ENCODE results near the gene TSPAN5.

TSPAN5 gene

GRCh38 chr4:98514741-98515469, 143.5 kb downstream of the TSPAN5 start:
- peak; percentile 25 for DNase-seq

- no peak for DNase-seq
Observed at GRCh38 chr4:98512918-98513317, 145.5 kb downstream of the TSPAN5 start.

DNA sequence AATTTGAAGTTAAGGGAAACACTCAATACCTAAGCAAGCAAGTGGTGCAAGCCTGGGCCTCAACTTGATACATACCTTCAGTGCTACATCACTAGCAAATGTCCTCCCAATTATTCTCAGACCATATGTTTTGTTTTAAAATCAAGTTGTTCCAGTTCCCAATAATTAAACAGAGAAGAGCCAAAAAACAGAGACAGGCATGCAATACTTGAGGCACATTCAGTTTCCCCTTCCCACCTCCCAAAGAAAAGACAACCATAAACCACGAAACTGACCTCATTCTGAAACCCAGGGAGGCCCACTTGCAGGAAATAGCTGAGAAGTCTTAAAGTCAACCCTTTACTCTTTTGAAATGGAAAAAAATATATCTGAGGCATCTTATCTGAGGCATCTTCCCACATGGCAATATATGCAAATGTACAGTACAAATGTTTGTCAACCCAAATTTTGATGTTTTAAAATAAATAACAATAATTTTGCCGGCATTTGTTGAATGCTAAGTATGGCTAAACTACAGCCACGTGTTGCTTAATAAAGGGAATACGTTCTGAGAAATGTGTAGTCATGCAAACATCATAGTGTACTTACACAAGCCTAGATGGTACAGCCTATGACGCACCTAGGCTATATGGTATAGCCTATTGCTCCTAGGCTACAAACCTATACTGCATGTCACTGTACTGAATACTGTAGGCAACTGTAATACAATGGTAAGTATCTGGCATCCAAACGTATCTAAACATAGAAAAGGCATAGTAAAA, 147.5 kb downstream of the TSPAN5 start:
- DNase-seq: peak; percentile 83

GRCh38 chr4:98510340-98510739, 148.1 kb downstream of the TSPAN5 start:
- DNase-seq: no peak

DNA sequence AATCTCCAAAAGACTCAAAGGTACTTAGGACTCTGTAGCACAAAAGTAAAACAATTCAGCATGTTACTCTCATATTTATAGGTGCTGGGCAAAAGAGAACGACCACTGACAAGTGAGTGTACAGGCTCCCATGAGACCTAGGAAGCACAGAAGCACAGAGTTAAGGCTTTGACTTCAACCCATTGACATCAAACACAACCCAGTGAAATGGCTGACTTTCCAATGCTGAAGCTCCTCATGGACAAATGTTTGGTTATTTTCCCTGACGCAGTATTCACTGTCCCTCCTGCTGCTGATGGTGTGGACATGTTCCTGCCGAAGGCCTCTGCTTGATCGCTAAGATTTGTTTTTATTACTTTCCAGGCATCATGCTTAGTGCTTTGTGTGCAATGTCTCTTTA, 148.7 kb downstream of the TSPAN5 start:
- DNase-seq: no peak

GRCh38 chr4:98508829-98509598, 149.4 kb downstream of the TSPAN5 start:
- DNase-seq: no peak

DNA sequence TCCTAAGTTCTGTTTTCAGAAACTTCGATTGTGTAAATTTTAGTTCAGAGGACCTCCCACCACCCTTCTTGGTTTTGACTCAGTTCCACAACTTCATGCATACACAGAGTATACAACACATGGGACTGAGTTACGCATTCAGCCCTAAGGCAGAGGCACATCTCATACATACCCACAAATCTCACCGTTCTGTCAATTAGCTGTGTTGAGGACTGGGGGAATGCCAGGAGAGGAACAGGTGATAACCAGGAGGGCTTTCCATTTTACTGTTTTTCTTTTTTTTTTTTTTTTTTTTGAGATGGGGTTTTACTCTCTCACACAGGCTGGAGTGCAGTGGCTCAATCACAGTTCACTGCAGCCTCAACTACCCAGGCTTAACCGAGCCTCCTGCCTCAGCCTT, 150.2 kb downstream of the TSPAN5 start:
- DNase-seq: no peak

- no peak for DNase-seq
Observed at GRCh38 chr4:98507299-98507698, 151.1 kb downstream of the TSPAN5 start.

GRCh38 chr4:98506462-98507132, 151.8 kb downstream of the TSPAN5 start:
- no peak for DNase-seq

GRCh38 chr4:98505992-98506391, 152.4 kb downstream of the TSPAN5 start:
- no peak for DNase-seq

GRCh38 chr4:98504091-98504490, 154.3 kb downstream of the TSPAN5 start:
- no peak for DNase-seq

DNA sequence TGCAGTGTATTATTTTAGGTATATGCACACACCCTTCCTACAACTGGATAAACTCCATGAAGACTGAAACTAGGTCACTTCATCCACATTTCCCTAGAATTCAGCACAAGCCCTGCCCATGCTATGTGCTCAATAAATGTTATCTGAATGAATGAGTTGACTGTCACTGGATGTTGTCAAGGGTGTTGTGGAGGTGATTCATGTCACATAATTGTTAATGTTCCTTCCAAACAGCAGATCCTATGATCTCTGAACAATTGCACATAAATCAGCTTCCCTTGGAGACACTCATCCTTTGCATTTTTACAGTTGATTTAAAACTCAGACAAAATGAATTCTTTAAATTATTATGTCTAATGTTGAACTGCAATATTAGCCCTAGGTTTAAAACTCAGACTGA, 154.7 kb downstream of the TSPAN5 start:
- no peak for DNase-seq

DNA sequence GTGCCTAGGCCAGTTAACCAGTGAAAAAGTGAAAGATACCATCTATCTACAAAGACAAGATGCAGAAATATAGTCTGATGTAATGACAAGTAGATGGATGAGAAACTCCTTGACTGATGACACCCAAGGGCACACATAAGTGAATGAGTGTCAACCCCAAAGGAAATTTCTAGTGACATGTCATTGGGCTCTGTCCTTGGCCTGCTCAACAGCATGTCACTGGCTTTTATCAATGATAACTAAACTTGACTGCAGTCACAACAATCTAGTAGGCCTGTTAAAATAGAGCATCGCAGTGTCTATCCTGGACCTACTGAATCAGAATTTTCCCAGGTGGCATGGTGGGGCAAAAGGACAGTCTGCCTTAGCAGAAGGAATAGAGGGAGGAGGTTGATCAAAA, 155.8 kb downstream of the TSPAN5 start:
- no peak for DNase-seq

DNA sequence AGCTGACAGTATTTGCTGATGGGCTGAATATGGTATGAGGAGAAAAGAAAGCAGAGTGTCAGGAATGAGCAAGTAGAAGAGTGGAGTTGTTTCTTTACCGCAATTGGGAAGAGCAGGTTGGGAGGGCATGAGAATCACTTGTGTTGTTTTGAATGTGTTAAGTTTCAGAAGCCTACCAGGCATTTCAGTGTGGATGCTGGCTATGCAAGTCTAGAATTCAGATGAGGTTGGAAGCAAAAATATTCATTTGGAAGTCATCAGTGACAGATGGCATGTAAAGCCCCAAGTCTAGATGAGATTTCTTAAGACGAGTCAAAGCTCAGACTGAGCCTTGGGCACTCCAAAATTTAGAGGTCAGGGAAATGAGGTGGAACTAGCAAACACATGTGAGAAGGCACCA, 156.4 kb downstream of the TSPAN5 start:
- DNase-seq: no peak

DNA sequence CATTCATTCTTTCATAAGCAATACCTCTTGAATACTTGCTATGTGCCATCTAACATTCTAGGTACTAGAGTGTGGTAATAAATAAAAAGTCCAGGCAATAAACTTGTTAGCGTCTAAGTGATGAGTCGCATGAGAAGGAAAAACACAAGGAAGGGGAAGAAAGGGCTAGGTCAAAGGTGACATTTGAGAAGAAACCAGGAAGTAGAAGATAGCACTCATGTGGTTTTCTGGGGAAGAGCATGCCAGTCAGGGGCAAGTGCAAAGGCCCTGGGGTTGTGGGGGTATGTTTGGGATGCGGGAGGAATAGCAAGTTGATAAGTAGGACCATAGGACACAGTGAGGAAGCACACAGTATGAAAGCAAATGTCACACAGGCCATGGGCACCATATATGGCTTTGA, 157.0 kb downstream of the TSPAN5 start:
- DNase-seq: no peak

GRCh38 chr4:98498774-98499173, 159.6 kb downstream of the TSPAN5 start:
- no peak for DNase-seq

DNA sequence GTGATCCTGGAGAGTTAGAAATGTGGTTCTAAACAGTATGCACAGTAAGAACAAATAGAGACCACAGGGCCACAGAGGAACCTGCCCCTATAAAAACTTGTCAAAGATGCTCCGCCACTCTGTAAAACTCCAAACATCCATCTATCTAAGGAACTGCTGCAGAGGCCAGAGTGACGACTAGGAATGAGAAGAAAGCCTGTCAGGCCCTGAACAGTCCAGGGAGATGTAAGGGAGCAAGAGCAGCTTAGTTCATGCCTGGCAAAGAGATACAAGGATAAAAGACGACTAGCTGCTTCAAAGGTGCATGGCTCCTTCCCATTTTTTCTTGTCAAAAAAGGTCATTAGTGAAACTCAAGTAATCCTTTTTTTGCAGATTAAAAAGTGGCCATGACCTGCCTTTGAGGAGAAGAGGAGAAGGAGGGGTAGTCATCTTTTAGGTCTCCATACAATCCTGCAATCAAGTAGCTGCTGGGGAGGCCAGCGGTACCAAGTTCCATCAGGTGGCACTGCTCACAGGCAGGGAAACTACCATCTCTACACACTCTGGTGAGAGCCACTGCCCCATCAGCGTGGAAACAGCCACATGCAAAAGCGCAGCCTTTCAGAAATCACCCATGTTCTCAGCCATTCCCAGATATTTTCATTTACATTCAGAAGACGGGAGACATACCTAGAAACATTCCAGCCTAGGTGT, 162.1 kb downstream of the TSPAN5 start:
- no peak for DNase-seq

- DNase-seq: peak; percentile 53
Observed at GRCh38 chr4:98493296-98493695, 165.1 kb downstream of the TSPAN5 start.

- DNase-seq: no peak
Observed at GRCh38 chr4:98491899-98492559, 166.4 kb downstream of the TSPAN5 start.

- DNase-seq: no peak
Observed at GRCh38 chr4:98490251-98490650, 168.2 kb downstream of the TSPAN5 start.

DNA sequence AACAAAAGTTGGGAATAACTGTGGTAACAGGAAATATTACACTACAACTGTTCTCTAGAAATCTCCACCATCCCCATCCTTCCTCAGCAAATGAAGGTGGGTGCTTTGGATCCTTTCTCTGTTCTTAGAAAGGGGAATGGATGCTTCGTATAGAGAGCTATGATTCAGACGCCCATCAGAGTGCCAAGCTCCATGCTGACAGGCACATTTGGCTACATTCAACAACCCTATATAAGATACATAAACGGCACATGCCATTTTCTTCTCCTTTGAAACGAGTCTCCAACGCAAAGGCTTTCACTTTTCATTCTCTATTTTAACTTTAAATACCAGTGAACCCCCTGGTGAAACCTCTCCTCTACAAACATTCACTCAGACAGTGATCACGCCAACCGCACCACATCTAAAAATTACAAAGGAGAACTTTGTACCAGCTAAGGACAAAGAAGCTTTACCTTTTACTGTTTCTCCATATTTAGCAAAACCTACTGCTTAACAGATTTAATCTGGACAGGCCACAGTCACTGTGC, 172.5 kb downstream of the TSPAN5 start:
- DNase-seq: peak; percentile 34

GRCh38 chr4:98484031-98484430, 174.4 kb downstream of the TSPAN5 start:
- DNase-seq: no peak
